ENCODE measurements around the gene ATPAF1.

The ATPAF1 gene

GRCh38 chr1:46603858-46604549 is 64.2 kb downstream of the ATPAF1 start, which contains the start of gene MKNK1:
Gene MKNK1, minus strand, starts transcription at chr1:46604268. Its CDS starts 20,941 bp downstream, at chr1:46583327.
- H3K4me3 ChIP-seq (ENCODE audit: low read depth, low read length), result peak within 1 kb of the TSS; percentile 72
- H3K27me3 ChIP-seq (ENCODE audit: insufficient read depth, low read depth, severe bottlenecking), result no peaks in the 10 kb centered on the region
- H3K9me3 ChIP-seq (ENCODE audit: severe bottlenecking), result no peaks in the 10 kb centered on the region
- TF ChIP-seq CTCF (IDR thresholded peaks at IDR 0.05; ENCODE audit: low read depth, low read length), result no peak
- no peaks in the 10 kb centered on the region for H3K36me3 ChIP-seq
- peak; percentile 98 for DNase-seq
- peak within 1 kb of the TSS; percentile 47 for H3K27ac ChIP-seq

GRCh38 chr1:46603481-46603857 is 64.7 kb downstream of the ATPAF1 start:
- Histone ChIP-seq H3K9me3 (ENCODE audit: severe bottlenecking) (no peaks in the 10 kb centered on the region), H3K4me3 (ENCODE audit: low read depth, low read length) (peak overlapping the region; percentile 72), H3K27me3 (ENCODE audit: insufficient read depth, low read depth, severe bottlenecking) (no peaks in the 10 kb centered on the region), H3K36me3 (no peaks in the 10 kb centered on the region), H3K27ac (no peak overlapping the region; the same call in 1 of the 2 replicates)
- TF ChIP-seq CTCF (IDR thresholded peaks at IDR 0.05; ENCODE audit: low read depth, low read length), result no peak
- DNase-seq, result no peak

- H3K9me3 ChIP-seq (ENCODE audit: severe bottlenecking), result no peaks in the 10 kb centered on the region
- TF ChIP-seq CTCF (IDR thresholded peaks at IDR 0.05; ENCODE audit: low read depth, low read length), result no peak
- H3K36me3 ChIP-seq, result no peaks in the 10 kb centered on the region
- no peaks in the 10 kb centered on the region for H3K27me3 ChIP-seq (ENCODE audit: insufficient read depth, low read depth, severe bottlenecking)
- H3K4me3 ChIP-seq (ENCODE audit: low read depth, low read length), result no peak overlapping the region
- DNase-seq, result no peak
- no peak overlapping the region for H3K27ac ChIP-seq
Measured at GRCh38 chr1:46601257-46602007, 66.7 kb downstream of the ATPAF1 start.

GRCh38 chr1:46599059-46599970 is 68.8 kb downstream of the ATPAF1 start:
- no peak for DNase-seq
- Histone ChIP-seq H3K9me3 (ENCODE audit: severe bottlenecking) (no peaks in the 10 kb centered on the region), H3K27me3 (ENCODE audit: insufficient read depth, low read depth, severe bottlenecking) (no peaks in the 10 kb centered on the region), H3K27ac (no peak overlapping the region), H3K36me3 (no peaks in the 10 kb centered on the region), H3K4me3 (ENCODE audit: low read depth, low read length) (no peak overlapping the region)
- TF ChIP-seq CTCF (IDR thresholded peaks at IDR 0.05; ENCODE audit: low read depth, low read length), result no peak

GRCh38 chr1:46596846-46597245 is 71.3 kb downstream of the ATPAF1 start:
- no peak for TF ChIP-seq CTCF (IDR thresholded peaks at IDR 0.05; ENCODE audit: low read depth, low read length)
- no peaks in the 10 kb centered on the region for H3K9me3 ChIP-seq (ENCODE audit: severe bottlenecking)
- H3K27ac ChIP-seq, result no peak overlapping the region
- no peak for DNase-seq
- H3K36me3 ChIP-seq, result peaks cover 9% of the 10 kb centered on the region
- H3K27me3 ChIP-seq (ENCODE audit: insufficient read depth, low read depth, severe bottlenecking), result no peaks in the 10 kb centered on the region
- no peak overlapping the region for H3K4me3 ChIP-seq (ENCODE audit: low read depth, low read length)
